GM12878 (cell line): ENCODE measurements around the gene OLIG2. TPM values are rescaled to one million over a fixed set of nuclear protein-coding genes. Genes with fewer than 3 reads are reported as not detected.

ENCODE experiments used
- ATAC-seq: fragments of 200-7000 bp; cut with Tn5 transposase; 3 replicates; pipeline ENCODE4 v1.9.1; 2020; ENCODE audit warnings: mild to moderate bottlenecking, moderate library complexity
- BruUV-seq: library from RNA; stranded (reverse); fragments of 400-500 nt; replicated peaks from 2 replicates; lab custom pipeline; 2021; lab: Mats Ljungman, UMichigan
- CTCF ChIA-PET: fragments of 300-600 bp; sonication (Branson Sonifier 250); formaldehyde crosslinking; extraction: SDS; loops from one replicate; lab custom pipeline; 2021; ENCODE audit warnings: inconsistent platforms; lab: Yijun Ruan, JAX
- POLR2A ChIA-PET: fragments of 350-600 bp; formaldehyde crosslinking; extraction: SDS; loops from one replicate; lab custom pipeline; 2021; ENCODE audit warnings: inconsistent platforms; lab: Charles Lee
- RAD21 ChIA-PET: fragments of 300-600 bp; sonication (Branson Sonifier 250); formaldehyde crosslinking; loops from one replicate; lab custom pipeline; 2023; ENCODE audit warnings: antibody characterized with exemption; ENCODE audit not compliant: unreplicated experiment; lab: Charles Lee
- SMC1A ChIA-PET: fragments of 300-600 bp; sonication (Branson Sonifier 250); formaldehyde crosslinking; loops from one replicate; lab custom pipeline; 2023; ENCODE audit not compliant: unreplicated experiment, uncharacterized antibody; lab: Charles Lee
- DNase-seq: peaks from one replicate; pipeline ENCODE4 v3.0.0-alpha.2; 2011; ENCODE audit warnings: low read depth, low spot score
- FAIRE-seq: peaks from 3 replicates; lab custom pipeline; 2011; peaks lifted over from hg19 to GRCh38; lab: Jason Lieb, UNC
- H2AFZ ChIP-seq: 2 replicates; pipeline ENCODE4 v1.6.0; 2011; ENCODE audit warnings: low read depth, low read length, control low read depth; ENCODE audit not compliant: control insufficient read depth
- H3K27ac ChIP-seq: 2 replicates; pipeline ENCODE4 v1.5.1; 2011; ENCODE audit warnings: control low read depth; ENCODE audit not compliant: control insufficient read depth, insufficient read depth
- H3K27me3 ChIP-seq, 2 experiments: replicated peaks in 1 of 2; 2 replicates each; pipeline versions ENCODE4 v1.6.0 to v1.6.1; 2011; ENCODE audit warnings: low read length in 1 of 2; ENCODE audit not compliant: control insufficient read depth in 2 of 2, insufficient read depth in 2 of 2
- H3K36me3 ChIP-seq, 2 experiments: 2 replicates each; pipeline ENCODE4 v1.5.1; 2011; ENCODE audit warnings: low read length in 1 of 2; ENCODE audit not compliant: control insufficient read depth in 2 of 2, insufficient read depth in 2 of 2
- H3K4me1 ChIP-seq: 2 replicates; pipeline ENCODE4 v1.6.1; 2011; ENCODE audit warnings: mild to moderate bottlenecking, low read length, moderate library complexity, mixed read lengths; ENCODE audit not compliant: control insufficient read depth, insufficient read depth
- H3K4me2 ChIP-seq: 2 replicates; pipeline ENCODE4 v1.6.0; 2011; ENCODE audit warnings: control low read depth; ENCODE audit not compliant: control insufficient read depth, insufficient read depth
- H3K4me3 ChIP-seq: fragments of 200-600 bp; sonication (generic); 2 replicates; pipeline ENCODE4 v1.5.1; 2016
- H3K79me2 ChIP-seq: 2 replicates; pipeline ENCODE4 v1.6.0; 2011; ENCODE audit warnings: low read length; ENCODE audit not compliant: control insufficient read depth, insufficient read depth
- H3K9ac ChIP-seq: 2 replicates; pipeline ENCODE4 v1.8.0; 2011; ENCODE audit warnings: low read length, control low read depth, mixed read lengths; ENCODE audit not compliant: control insufficient read depth, insufficient read depth
- H3K9me3 ChIP-seq: replicated peaks from 3 replicates; pipeline ENCODE4 v1.5.1; 2011; ENCODE audit warnings: mild to moderate bottlenecking, low read length; ENCODE audit not compliant: control insufficient read depth, insufficient read depth
- H4K20me1 ChIP-seq: 2 replicates; pipeline ENCODE4 v1.6.0; 2011; ENCODE audit not compliant: control insufficient read depth, insufficient read depth
- CBFB ChIP-seq: IDR thresholded peaks from 2 replicates; pipeline ENCODE4 v1.6.1; 2016; ENCODE audit warnings: antibody characterized with exemption, low read depth
- CBX5 ChIP-seq: sonication (generic); IDR thresholded peaks from 2 replicates; pipeline ENCODE4 v1.6.1; 2016; ENCODE audit warnings: low read depth, moderate library complexity, mild to moderate bottlenecking, inconsistent platforms
- FOXK2 ChIP-seq: fragments of 450-650 bp; IDR thresholded peaks from 2 replicates; pipeline ENCODE4 v1.6.1; 2017; ENCODE audit warnings: mild to moderate bottlenecking, moderate library complexity
- GABPA ChIP-seq: IDR thresholded peaks from 2 replicates; pipeline ENCODE4 v1.6.1; 2014; ENCODE audit warnings: antibody characterized with exemption, low read depth, mild to moderate bottlenecking, inconsistent platforms
- MTA3 ChIP-seq: IDR thresholded peaks from 2 replicates; pipeline ENCODE4 v1.6.1; 2012; ENCODE audit warnings: low read length, inconsistent platforms, borderline replicate concordance
- RBBP5 ChIP-seq: fragments of 200-600 bp; sonication (generic); conservative IDR thresholded peaks from 2 replicates; pipeline ENCODE4 v1.6.1; 2016
- SPI1 ChIP-seq: IDR thresholded peaks from 2 replicates; pipeline ENCODE4 v1.6.1; 2011; ENCODE audit warnings: low read depth, mild to moderate bottlenecking, low read length, moderate library complexity, borderline replicate concordance; ENCODE audit not compliant: insufficient read depth
- TAF1 ChIP-seq: IDR thresholded peaks from 2 replicates; pipeline ENCODE4 v1.6.1; 2011; ENCODE audit warnings: mild to moderate bottlenecking, low read depth, low read length, borderline replicate concordance
- TCF12 ChIP-seq: IDR thresholded peaks from 2 replicates; pipeline ENCODE4 v1.6.1; 2011; ENCODE audit warnings: low read depth, mild to moderate bottlenecking, low read length
- WGBS: methylation state at CpG from one replicate; pipeline ENCODE4 v1.1.6; 2016; ENCODE audit warnings: low lambda C conversion rate; ENCODE audit not compliant: insufficient replicate concordance, insufficient coverage; ENCODE audit errors: missing lambda C conversion rate; 5-methylcytosine and 5-hydroxymethylcytosine counted together
- in situ Hi-C: fragments of 300-500 bp; cut with MboI; formaldehyde crosslinking; loops from 9 replicates; pipeline ENCODE4 v1.14.3; 2018; ENCODE audit warnings: mixed read lengths
- intact Hi-C: fragments of 100-400 bp; cut with micrococcal nuclease; formaldehyde crosslinking; loops from one replicate; pipeline ENCODE4 v1.14.2; 2022; ENCODE audit not compliant: unreplicated experiment
- polyA plus RNA-seq, 11 experiments: library from polyadenylated mRNA; depleted of rRNA in 4 of 11; unstranded in 6 of 11; stranded (reverse) in 5 of 11; fragments of >200 nt; fragmentation: Nextera tagmentation in 4 of 11; fragmentation: Illumina TruSeq in 1 of 11; extraction: Ambion mirVana in 4 of 11; extraction: Trizol in 1 of 11; gene quantifications; 1 replicate in 1 of 11; 2 replicates in 10 of 11; pipeline versions ENCODE4 v1.2.1 to v1.2.3, GENCODE V29; 2011 to 2016; ENCODE audit warnings: inconsistent platforms in 2 of 11, missing spikeins in 2 of 11, low read depth in 1 of 11
- total RNA-seq, 4 experiments: library from RNA; depleted of rRNA in 3 of 4; stranded (reverse); fragments of >200 nt in 3 of 4; fragmentation: Illumina TruSeq in 1 of 4; extraction: Trizol in 1 of 4; gene quantifications; 2 replicates each; pipeline versions ENCODE4 v1.2.1 to v1.2.3, GENCODE V29; 2013 to 2021
- TF ChIP-seq, protein P1 (sequence below): fragments of 450-650 bp; IDR thresholded peaks from 2 replicates; pipeline ENCODE4 v1.6.1; 2016; ENCODE audit warnings: mild to moderate bottlenecking, moderate library complexity, borderline replicate concordance
- TF ChIP-seq, protein P2 (sequence below): IDR thresholded peaks from 2 replicates; pipeline ENCODE4 v1.6.1; 2012; ENCODE audit warnings: mild to moderate bottlenecking, low read depth, low read length

Gene OLIG2
- total and polyA plus RNA-seq, 10 of the 15 experiments (the other 5 are each of a cell fraction or from before 2014, with no cell fraction given): not detected

DNA sequence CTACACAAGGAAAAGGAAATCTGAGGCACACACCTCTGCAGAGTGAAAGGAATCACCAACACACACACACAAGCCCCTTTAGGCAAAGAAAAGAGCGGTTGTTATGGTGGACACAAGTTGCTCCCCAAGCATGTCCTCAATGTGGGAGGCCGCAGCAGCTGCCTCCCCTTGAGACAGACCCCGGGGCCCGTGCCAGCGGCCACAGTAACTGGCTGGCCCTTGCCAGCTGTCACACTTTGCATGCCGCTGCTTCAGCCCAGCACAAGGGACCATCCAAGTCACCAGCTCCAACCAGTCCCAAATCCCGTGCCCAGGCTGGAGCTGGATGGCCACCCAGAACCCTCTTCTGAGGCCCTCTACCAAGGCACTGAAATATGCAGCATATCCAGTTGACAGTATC, 41.3 kb downstream of the OLIG2 start:
- Histone ChIP-seq H3K36me3 (no peaks in the 10 kb centered on the region), H3K9ac (no peak overlapping the region), H3K4me2 (no peak overlapping the region), H3K9me3 (no peaks in the 10 kb centered on the region; the same call in 1 of the 3 replicates), H4K20me1 (no peaks in the 10 kb centered on the region), H3K27me3 (peaks cover 9 to 27% of the 10 kb centered on the region in 2 experiments), H3K27ac (no peak overlapping the region), H3K4me1 (no peaks in the 10 kb centered on the region; the same call in 1 of the 2 replicates), H2AFZ (no peak overlapping the region), H3K4me3 (no peak overlapping the region), H3K79me2 (no peaks in the 10 kb centered on the region)
- no TSS peak for BruUV-seq
- ChIA-PET RAD21 (no interaction called here), SMC1A (no interaction called here), POLR2A (no interaction called here), CTCF (interaction anchor here (1.2 kb wide), 1 partner anchor 130 kb away, joined by 3 read pairs; no protein-coding TSS in a partner anchor)
- ATAC-seq: no peak
- intact Hi-C loops: no loop called here
- DNase-seq: no peak
- in situ Hi-C loops: no loop called here
- no peak for FAIRE-seq
- WGBS: 38% methylated on average over 7 of the region's 7 CpGs
- TF ChIP-seq CBFB: no peak
- TF ChIP-seq GABPA: no peak
- TF ChIP-seq CBX5: no peak
- no peak for TF ChIP-seq RBBP5
- TF ChIP-seq MTA3: no peak

DNA sequence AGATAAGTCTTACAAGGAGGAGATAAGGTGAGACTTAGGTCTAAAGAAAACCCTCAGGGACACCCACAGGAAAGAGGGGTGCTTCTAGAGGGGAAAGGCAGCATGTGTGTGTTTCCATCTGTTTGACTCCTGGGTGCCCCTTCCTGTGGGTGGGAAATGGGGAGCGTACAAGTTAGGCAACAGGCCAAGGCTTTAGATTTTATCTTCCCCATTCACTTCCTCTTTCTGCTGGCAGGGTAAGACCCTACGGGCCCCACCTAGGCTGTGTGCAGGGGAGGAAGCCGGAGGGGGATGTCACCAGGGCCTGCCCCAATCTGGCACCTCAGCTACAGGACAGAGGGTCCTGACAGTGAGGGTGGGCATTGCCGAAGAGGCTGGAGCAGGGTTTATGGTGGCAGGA, 41.7 kb downstream of the OLIG2 start:
- in situ Hi-C loops: no loop called here
- TF ChIP-seq, protein P1, sequence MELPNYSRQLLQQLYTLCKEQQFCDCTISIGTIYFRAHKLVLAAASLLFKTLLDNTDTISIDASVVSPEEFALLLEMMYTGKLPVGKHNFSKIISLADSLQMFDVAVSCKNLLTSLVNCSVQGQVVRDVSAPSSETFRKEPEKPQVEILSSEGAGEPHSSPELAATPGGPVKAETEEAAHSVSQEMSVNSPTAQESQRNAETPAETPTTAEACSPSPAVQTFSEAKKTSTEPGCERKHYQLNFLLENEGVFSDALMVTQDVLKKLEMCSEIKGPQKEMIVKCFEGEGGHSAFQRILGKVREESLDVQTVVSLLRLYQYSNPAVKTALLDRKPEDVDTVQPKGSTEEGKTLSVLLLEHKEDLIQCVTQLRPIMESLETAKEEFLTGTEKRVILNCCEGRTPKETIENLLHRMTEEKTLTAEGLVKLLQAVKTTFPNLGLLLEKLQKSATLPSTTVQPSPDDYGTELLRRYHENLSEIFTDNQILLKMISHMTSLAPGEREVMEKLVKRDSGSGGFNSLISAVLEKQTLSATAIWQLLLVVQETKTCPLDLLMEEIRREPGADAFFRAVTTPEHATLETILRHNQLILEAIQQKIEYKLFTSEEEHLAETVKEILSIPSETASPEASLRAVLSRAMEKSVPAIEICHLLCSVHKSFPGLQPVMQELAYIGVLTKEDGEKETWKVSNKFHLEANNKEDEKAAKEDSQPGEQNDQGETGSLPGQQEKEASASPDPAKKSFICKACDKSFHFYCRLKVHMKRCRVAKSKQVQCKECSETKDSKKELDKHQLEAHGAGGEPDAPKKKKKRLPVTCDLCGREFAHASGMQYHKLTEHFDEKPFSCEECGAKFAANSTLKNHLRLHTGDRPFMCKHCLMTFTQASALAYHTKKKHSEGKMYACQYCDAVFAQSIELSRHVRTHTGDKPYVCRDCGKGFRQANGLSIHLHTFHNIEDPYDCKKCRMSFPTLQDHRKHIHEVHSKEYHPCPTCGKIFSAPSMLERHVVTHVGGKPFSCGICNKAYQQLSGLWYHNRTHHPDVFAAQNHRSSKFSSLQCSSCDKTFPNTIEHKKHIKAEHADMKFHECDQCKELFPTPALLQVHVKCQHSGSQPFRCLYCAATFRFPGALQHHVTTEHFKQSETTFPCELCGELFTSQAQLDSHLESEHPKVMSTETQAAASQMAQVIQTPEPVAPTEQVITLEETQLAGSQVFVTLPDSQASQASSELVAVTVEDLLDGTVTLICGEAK: no peak
- TF ChIP-seq SPI1: peak; percentile 88
- no peak for TF ChIP-seq FOXK2
- TF ChIP-seq TAF1: no peak
- TF ChIP-seq, protein P2, sequence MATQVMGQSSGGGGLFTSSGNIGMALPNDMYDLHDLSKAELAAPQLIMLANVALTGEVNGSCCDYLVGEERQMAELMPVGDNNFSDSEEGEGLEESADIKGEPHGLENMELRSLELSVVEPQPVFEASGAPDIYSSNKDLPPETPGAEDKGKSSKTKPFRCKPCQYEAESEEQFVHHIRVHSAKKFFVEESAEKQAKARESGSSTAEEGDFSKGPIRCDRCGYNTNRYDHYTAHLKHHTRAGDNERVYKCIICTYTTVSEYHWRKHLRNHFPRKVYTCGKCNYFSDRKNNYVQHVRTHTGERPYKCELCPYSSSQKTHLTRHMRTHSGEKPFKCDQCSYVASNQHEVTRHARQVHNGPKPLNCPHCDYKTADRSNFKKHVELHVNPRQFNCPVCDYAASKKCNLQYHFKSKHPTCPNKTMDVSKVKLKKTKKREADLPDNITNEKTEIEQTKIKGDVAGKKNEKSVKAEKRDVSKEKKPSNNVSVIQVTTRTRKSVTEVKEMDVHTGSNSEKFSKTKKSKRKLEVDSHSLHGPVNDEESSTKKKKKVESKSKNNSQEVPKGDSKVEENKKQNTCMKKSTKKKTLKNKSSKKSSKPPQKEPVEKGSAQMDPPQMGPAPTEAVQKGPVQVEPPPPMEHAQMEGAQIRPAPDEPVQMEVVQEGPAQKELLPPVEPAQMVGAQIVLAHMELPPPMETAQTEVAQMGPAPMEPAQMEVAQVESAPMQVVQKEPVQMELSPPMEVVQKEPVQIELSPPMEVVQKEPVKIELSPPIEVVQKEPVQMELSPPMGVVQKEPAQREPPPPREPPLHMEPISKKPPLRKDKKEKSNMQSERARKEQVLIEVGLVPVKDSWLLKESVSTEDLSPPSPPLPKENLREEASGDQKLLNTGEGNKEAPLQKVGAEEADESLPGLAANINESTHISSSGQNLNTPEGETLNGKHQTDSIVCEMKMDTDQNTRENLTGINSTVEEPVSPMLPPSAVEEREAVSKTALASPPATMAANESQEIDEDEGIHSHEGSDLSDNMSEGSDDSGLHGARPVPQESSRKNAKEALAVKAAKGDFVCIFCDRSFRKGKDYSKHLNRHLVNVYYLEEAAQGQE: no peak
- TF ChIP-seq TCF12: no peak

More for the DNA sequence above, 41.7 kb downstream of the OLIG2 start:
- intact Hi-C loops: no loop called here
- CTCF ChIA-PET: interaction anchor here (1.2 kb wide), 1 partner anchor 130 kb away, joined by 3 read pairs; no protein-coding TSS in a partner anchor
- BruUV-seq: no TSS peak
- Histone ChIP-seq H3K4me1 (no peaks in the 10 kb centered on the region; the same call in 1 of the 2 replicates), H3K27ac (no peak overlapping the region), H3K79me2 (no peaks in the 10 kb centered on the region), H3K4me2 (no peak overlapping the region), H3K36me3 (no peaks in the 10 kb centered on the region), H3K4me3 (no peak overlapping the region), H2AFZ (no peak overlapping the region), H3K27me3 (peaks cover 9 to 31% of the 10 kb centered on the region in 2 experiments), H4K20me1 (no peaks in the 10 kb centered on the region), H3K9me3 (no peaks in the 10 kb centered on the region; the same call in 1 of the 3 replicates), H3K9ac (no peak overlapping the region)
- RAD21 ChIA-PET: no interaction called here
- no peak for DNase-seq
- SMC1A ChIA-PET: no interaction called here
- POLR2A ChIA-PET: no interaction called here
- 7% methylated on average over 4 of the region's 4 CpGs for WGBS
- FAIRE-seq: no peak
- ATAC-seq: peak; percentile 59
